Natural killer cell treated with Interleukin-12 subunit alpha and Interleukin-12 subunit beta and Interleukin-15 and Interleukin-18, amount 100 ng/mL, for 72 hours (primary cell): ENCODE results near the gene CDHR5. TPM values are rescaled to one million over a fixed set of nuclear protein-coding genes. Genes with fewer than 3 reads are reported as not detected.

Experiments
- ATAC-seq, 2 donors: fragments of 150-1000 bp; cut with Tn5 transposase in 1 of 2; sonication (Bioruptor Pico), chemical (Tn5 transposase) in 1 of 2; 2 replicates each; pipeline ENCODE4 v1.10.0; 2021
- DNase-seq: peaks from one replicate; pipeline ENCODE4 v3.0.0; 2022; ENCODE audit warnings: low spot score
- H3K27ac Mint-ChIP-seq, 2 donors: 1 replicate in 1 of 2; 2 replicates in 1 of 2; pipeline ENCODE4 v1.8.0; 2022; ENCODE audit warnings: mixed read lengths in 2 of 2, mild to moderate bottlenecking in 1 of 2, moderate library complexity in 1 of 2
- H3K27me3 Mint-ChIP-seq, 2 donors: 1 replicate in 1 of 2; 2 replicates in 1 of 2; pipeline ENCODE4 v1.8.0; 2022; ENCODE audit warnings: mixed read lengths in 2 of 2
- H3K36me3 Mint-ChIP-seq: one replicate; pipeline ENCODE4 v1.8.0; 2022; ENCODE audit warnings: mixed read lengths
- H3K4me1 Mint-ChIP-seq, 2 donors: 1 replicate in 1 of 2; 2 replicates in 1 of 2; pipeline ENCODE4 v1.8.0; 2022; ENCODE audit warnings: low read depth in 2 of 2, mixed read lengths in 2 of 2, mild to moderate bottlenecking in 1 of 2
- H3K4me3 Mint-ChIP-seq: one replicate; pipeline ENCODE4 v1.8.0; 2022; ENCODE audit warnings: mixed read lengths
- H3K9me3 Mint-ChIP-seq: 2 replicates; pipeline ENCODE4 v1.8.0; 2022; ENCODE audit warnings: mixed read lengths
- total RNA-seq, 2 donors: library from RNA; stranded (reverse); gene quantifications; one replicate each; pipeline ENCODE4 v1.2.3, GENCODE V29; 2022

Gene CDHR5
- total RNA-seq, 2 donors from 2014 or later, result not detected

- ATAC-seq (no peak), DNase-seq (no peak)
- no peaks in the 10 kb centered on the region for H3K9me3 Mint-ChIP-seq
- no peak overlapping the region for H3K4me3 Mint-ChIP-seq
- H3K27ac Mint-ChIP-seq, result no peak overlapping the region
- H3K36me3 Mint-ChIP-seq, result no peaks in the 10 kb centered on the region
- H3K4me1 Mint-ChIP-seq, result peaks cover 0 to 7% of the 10 kb centered on the region in 2 donors
- peaks cover 20 to 22% of the 10 kb centered on the region in 2 donors for H3K27me3 Mint-ChIP-seq
Measured at GRCh38 chr11:638631-639331, 14.0 kb upstream of the CDHR5 start.

DNA sequence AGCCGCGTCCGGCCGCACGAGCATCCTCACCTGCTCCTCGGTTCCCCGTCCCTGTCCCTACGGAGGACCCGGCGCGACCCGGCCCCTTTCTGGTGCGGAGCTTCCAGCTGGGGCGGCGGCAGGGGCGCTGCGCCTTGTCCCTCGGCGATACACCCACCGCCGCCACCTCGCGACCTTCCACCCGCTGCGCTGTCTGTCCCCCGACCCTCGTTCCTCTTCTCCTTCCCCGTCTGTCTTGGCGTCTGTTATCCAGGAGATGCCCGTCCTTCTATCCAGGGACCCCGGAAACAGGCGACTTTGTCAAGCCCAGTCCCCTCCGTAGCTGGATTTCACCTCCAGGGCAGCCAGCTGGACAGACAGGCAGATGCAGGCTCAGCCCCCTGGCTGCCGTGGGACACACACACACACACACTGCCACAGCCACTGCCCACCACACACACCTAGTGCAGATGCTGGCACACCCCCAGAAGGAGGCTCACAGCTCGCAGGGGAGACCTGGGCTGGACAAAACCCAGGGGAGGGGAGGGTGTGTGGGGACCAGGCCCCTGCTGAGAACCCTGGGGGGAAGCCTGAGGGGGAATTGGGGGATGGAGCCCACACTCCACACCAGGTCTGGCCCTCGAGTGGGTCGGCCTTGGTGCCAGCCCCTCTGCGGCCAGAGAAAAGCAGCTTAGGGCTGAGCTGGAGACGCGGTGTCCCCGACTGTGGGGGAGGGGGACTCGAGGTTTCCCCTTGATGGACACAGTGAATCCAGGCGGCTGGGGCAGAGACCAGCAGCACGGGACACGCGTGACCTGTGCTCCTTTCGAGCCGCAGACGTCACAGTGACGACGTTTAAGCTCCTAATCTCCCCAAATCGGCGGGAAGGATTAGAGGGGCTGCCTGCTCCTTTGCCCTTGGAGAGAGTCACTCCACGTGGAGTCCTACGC lies 13.1 kb upstream of the CDHR5 start:
- H3K27ac Mint-ChIP-seq, result no peak overlapping the region
- H3K27me3 Mint-ChIP-seq, result peaks cover 20 to 22% of the 10 kb centered on the region in 2 donors
- no peaks in the 10 kb centered on the region for H3K36me3 Mint-ChIP-seq
- H3K9me3 Mint-ChIP-seq, result no peaks in the 10 kb centered on the region
- DNase-seq (no peak), ATAC-seq (no peak)
- H3K4me1 Mint-ChIP-seq, result peaks cover 0 to 7% of the 10 kb centered on the region in 2 donors
- no peak overlapping the region for H3K4me3 Mint-ChIP-seq

GRCh38 chr11:637333-637592 lies 12.5 kb upstream of the CDHR5 start:
- no peak for DNase-seq
- Mint-ChIP-seq H3K27ac (no peak overlapping the region), H3K36me3 (no peaks in the 10 kb centered on the region), H3K27me3 (peaks cover 20 to 22% of the 10 kb centered on the region in 2 donors), H3K4me1 (peaks cover 0 to 7% of the 10 kb centered on the region in 2 donors), H3K9me3 (no peaks in the 10 kb centered on the region), H3K4me3 (no peak overlapping the region)
- peak in 1 of 2 donors; percentile 2 for ATAC-seq

- no peak within 1 kb of the TSS for H3K27ac Mint-ChIP-seq
- H3K4me1 Mint-ChIP-seq, result peaks cover 0 to 7% of the 10 kb centered on the region in 2 donors
- DNase-seq (no peak), ATAC-seq (peak; percentile 3 to 54)
- peaks cover 20 to 22% of the 10 kb centered on the region in 2 donors for H3K27me3 Mint-ChIP-seq
- H3K4me3 Mint-ChIP-seq, result no peak within 1 kb of the TSS
- no peaks in the 10 kb centered on the region for H3K36me3 Mint-ChIP-seq
- H3K9me3 Mint-ChIP-seq, result no peaks in the 10 kb centered on the region
Measured at GRCh38 chr11:636511-637332, 12.0 kb upstream of the CDHR5 start, which contains the start of gene DRD4. Gene DRD4 (plus strand): TSS chr11:637269. CDS start chr11:637305, 36 bp downstream.

GRCh38 chr11:635945-636510 lies 11.3 kb upstream of the CDHR5 start:
- no peaks in the 10 kb centered on the region for H3K36me3 Mint-ChIP-seq
- no peak overlapping the region for H3K27ac Mint-ChIP-seq
- no peak for DNase-seq
- no peak for ATAC-seq
- H3K4me3 Mint-ChIP-seq, result no peak overlapping the region
- peaks cover 0 to 7% of the 10 kb centered on the region in 2 donors for H3K4me1 Mint-ChIP-seq
- no peaks in the 10 kb centered on the region for H3K9me3 Mint-ChIP-seq
- H3K27me3 Mint-ChIP-seq, result peaks cover 20 to 22% of the 10 kb centered on the region in 2 donors

DNA sequence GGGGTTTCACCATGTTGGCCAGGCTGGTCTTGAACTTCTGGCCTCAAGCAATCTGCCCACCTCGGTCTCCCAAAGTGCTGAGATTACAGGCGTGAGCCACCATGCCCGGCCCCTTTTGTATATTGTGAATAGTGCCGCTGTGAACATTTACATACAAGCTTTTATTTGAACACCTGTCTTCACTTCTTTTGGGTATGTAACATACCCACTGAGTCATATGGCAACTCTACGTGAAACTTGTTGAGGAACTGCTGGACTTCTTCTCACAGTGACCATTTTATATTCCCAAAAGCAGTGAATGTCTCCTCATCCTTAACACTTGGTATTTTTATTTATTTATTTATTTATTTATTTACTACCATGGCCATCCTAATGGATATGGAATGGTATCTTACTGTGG lies 6.1 kb upstream of the CDHR5 start:
- Mint-ChIP-seq H3K4me1 (peaks cover 21% of the 10 kb centered on the region in 2 donors), H3K27ac (no peak overlapping the region), H3K4me3 (no peak overlapping the region), H3K9me3 (no peaks in the 10 kb centered on the region), H3K36me3 (peaks cover 5% of the 10 kb centered on the region), H3K27me3 (peaks cover 18 to 23% of the 10 kb centered on the region in 2 donors)
- no peak for ATAC-seq
- DNase-seq, result no peak

DNA sequence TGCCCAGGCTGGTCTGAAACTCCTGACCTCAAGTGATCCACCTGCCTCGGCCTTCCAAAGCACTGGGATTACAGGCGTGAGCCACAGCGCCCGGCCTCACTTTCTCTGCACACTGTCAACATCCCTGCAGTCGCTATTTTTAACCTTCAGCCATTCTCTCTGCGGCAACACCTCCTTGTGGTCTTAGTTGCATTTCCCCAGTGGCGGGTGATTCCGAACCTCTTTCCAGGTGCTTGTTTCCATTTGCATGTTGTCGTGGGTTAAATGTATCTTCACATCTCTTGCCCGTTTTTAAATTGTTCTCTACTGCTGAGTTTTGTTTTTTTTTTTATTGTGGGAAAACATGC lies 4.5 kb upstream of the CDHR5 start:
- DNase-seq, result no peak
- peak in 1 of 2 donors; percentile 40 for ATAC-seq
- H3K9me3 Mint-ChIP-seq, result no peaks in the 10 kb centered on the region
- peak overlapping the region; percentile 72 for H3K4me3 Mint-ChIP-seq
- H3K36me3 Mint-ChIP-seq, result peaks cover 5% of the 10 kb centered on the region
- H3K4me1 Mint-ChIP-seq, result peaks cover 21% of the 10 kb centered on the region in 2 donors
- H3K27ac Mint-ChIP-seq, result peak overlapping the region; percentile 22 to 83
- H3K27me3 Mint-ChIP-seq, result peaks cover 15 to 19% of the 10 kb centered on the region in 2 donors

DNA sequence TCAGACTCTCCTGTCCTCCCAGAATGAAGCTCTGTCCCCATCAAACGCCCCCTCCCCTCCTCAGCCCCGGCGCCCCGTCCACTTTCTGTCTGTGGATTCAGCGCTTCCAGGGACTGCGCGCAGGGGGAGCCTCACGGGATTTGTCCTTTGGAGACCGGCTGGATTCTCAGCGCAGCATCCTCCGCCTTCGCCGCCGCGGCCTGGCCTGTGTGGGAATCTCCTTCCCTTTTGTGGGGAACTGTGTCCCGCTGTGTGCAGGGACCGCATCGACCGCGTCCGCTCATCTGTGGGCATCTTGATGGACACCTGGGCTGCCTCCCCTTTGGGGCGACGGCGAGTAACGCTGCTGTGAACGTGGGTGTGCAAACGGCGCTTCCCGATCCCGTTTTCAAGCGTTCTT lies 3.3 kb upstream of the CDHR5 start:
- Mint-ChIP-seq H3K36me3 (peaks cover 5% of the 10 kb centered on the region), H3K27ac (peak overlapping the region; percentile 22 to 83), H3K9me3 (no peaks in the 10 kb centered on the region), H3K27me3 (peaks cover 15 to 19% of the 10 kb centered on the region in 2 donors), H3K4me3 (peak overlapping the region; percentile 72), H3K4me1 (peaks cover 21% of the 10 kb centered on the region in 2 donors)
- ATAC-seq (no peak), DNase-seq (no peak)

GRCh38 chr11:627308-627576 lies 2.5 kb upstream of the CDHR5 start:
- H3K4me1 Mint-ChIP-seq, result peaks cover 21% of the 10 kb centered on the region in 2 donors
- peaks cover 15 to 19% of the 10 kb centered on the region in 2 donors for H3K27me3 Mint-ChIP-seq
- DNase-seq, result no peak
- H3K9me3 Mint-ChIP-seq, result no peaks in the 10 kb centered on the region
- ATAC-seq, result no peak
- no peak overlapping the region for H3K4me3 Mint-ChIP-seq
- no peak overlapping the region for H3K27ac Mint-ChIP-seq
- peaks cover 5% of the 10 kb centered on the region for H3K36me3 Mint-ChIP-seq

- H3K4me3 Mint-ChIP-seq, result peak within 1 kb of the TSS; percentile 72
- H3K36me3 Mint-ChIP-seq, result peaks cover 5% of the 10 kb centered on the region
- DNase-seq, result no peak
- peaks cover 21 to 23% of the 10 kb centered on the region in 2 donors for H3K4me1 Mint-ChIP-seq
- peak within 1 kb of the TSS in 1 of 2 donors; percentile 22 for H3K27ac Mint-ChIP-seq
- H3K9me3 Mint-ChIP-seq, result no peaks in the 10 kb centered on the region
- H3K27me3 Mint-ChIP-seq, result peaks cover 15 to 19% of the 10 kb centered on the region in 2 donors
- no peak for ATAC-seq
Measured at GRCh38 chr11:626475-627307, 1.9 kb upstream of the CDHR5 start, which contains the start of gene SCT. Gene SCT (minus strand): TSS chr11:627181. CDS start chr11:627143, 38 bp downstream.

DNA sequence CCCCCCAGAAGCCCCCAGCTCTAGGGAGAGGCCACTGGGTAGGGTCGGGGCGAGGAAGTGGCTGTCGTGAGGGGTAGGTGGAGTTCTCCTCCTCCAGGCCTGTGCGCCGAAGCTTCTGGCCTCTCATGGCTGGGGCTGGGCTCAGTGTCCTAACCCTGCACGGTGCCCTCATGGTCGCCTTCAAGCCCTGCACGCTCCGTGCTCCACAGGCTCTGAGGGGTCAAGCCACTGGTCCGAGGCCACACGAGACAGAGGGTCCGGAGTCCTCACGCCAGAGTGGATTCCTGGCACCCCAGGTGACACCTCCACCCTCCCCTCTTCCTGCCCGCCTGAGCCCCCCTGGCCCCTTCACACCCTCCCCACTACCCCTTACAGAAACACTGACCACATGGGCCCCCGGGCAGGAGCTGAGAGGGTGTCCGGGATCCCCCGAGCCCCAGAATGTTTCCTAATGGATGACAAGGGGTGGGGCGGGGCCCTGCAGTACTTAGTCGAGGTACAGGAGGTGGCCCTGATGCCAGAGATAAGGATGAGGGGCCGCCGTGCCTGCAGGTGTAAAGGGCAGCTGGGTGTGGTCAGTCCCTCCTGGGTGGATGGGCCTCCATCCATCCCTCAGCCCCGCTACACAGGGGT lies 997 bp upstream of the CDHR5 start:
- Mint-ChIP-seq H3K4me3 (no peak overlapping the region), H3K27me3 (peaks cover 15 to 19% of the 10 kb centered on the region in 2 donors), H3K4me1 (peaks cover 21 to 23% of the 10 kb centered on the region in 2 donors), H3K27ac (no peak overlapping the region), H3K9me3 (no peaks in the 10 kb centered on the region), H3K36me3 (peaks cover 5% of the 10 kb centered on the region)
- DNase-seq, result no peak
- no peak for ATAC-seq

GRCh38 chr11:623999-624704 lies 603 bp downstream of the CDHR5 start:
- H3K4me1 Mint-ChIP-seq, result peaks cover 16 to 19% of the 10 kb centered on the region in 2 donors
- peaks cover 14 to 15% of the 10 kb centered on the region in 2 donors for H3K27me3 Mint-ChIP-seq
- H3K36me3 Mint-ChIP-seq, result peaks cover 5% of the 10 kb centered on the region
- no peak overlapping the region for H3K27ac Mint-ChIP-seq
- no peak overlapping the region for H3K4me3 Mint-ChIP-seq
- DNase-seq, result no peak
- H3K9me3 Mint-ChIP-seq, result no peaks in the 10 kb centered on the region
- no peak for ATAC-seq
